ENCODE results near the gene BRAP.
"Not testable (repeated sequence)": the region's sequence is repeated elsewhere in the genome, so short reads cannot be mapped to it uniquely, and the experiment has no call there.

BRAP gene

GRCh38 chr12:111673503-111673902, 12.3 kb downstream of the BRAP start:
- no peak for DNase-seq

GRCh38 chr12:111672822-111673381, 12.9 kb downstream of the BRAP start:
- no peak for DNase-seq

GRCh38 chr12:111664961-111665865, 20.5 kb downstream of the BRAP start:
- DNase-seq: no peak

GRCh38 chr12:111664499-111664898, 21.3 kb downstream of the BRAP start:
- no peak for DNase-seq

DNA sequence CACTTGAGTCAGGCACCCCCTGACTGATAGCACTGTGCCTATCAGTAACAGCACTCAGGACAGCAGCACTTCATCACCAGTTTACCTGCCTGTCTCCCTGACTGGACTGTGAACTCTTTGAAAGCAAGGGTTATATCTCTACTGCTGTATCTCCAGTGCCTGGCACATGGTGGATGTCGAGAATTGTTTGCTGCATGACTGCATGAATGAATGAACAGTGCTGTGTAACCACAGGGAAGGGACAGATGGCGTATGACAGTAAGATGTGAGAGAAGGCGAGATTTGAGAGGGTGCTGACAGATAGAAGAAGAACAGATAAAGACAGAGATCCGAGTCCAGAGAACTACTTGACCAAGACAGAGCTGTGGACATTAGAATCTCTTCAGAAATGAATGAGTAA, 29.7 kb downstream of the BRAP start:
- no peak for DNase-seq

- no peak for DNase-seq
Observed at GRCh38 chr12:111655356-111655755, 30.4 kb downstream of the BRAP start.

GRCh38 chr12:111653596-111653995, 32.2 kb downstream of the BRAP start:
- no peak for DNase-seq

DNA sequence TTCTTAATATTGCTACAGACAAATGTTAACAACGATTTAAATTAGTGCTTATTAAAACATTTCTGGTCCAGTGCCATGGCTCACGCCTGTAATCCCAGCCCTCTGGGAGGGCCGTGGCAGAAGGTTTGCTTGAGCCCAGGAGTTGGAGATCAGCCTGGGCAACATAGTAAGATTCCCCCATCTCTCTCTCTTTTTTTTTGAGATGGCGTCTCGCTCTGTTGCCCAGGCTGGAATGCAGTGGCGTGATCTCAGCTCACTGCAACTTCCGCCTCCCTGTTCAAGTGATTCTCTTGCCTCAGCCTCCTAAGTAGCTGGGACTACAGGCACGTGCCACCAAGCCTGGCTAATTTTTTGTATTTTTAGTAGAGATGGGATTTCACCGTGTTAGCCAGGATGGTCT, 33.2 kb downstream of the BRAP start:
- DNase-seq: not testable (repeated sequence)

GRCh38 chr12:111650912-111651311, 34.8 kb downstream of the BRAP start:
- no peak for DNase-seq

- no peak for DNase-seq
Observed at GRCh38 chr12:111645433-111645832, 40.3 kb downstream of the BRAP start.

DNA sequence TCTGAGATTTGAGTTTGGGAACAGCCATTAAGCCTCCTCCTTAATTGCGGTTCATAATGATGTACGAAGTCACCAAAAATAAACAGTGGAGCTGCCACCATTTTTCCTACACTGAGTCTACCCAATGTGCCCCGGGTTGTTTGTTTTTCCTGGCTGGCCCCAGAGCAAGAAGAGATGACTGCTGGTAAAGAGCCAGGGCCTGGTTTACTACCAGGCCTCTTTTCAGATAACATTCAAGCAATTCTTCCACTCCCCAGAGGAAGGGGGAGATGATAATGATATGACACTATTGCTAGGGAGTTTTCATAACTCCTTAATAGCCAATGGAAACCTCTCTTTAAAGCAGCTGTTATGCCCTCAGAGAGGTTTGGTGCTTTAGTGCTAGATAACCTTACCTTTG, 42.3 kb downstream of the BRAP start:
- no peak for DNase-seq

DNA sequence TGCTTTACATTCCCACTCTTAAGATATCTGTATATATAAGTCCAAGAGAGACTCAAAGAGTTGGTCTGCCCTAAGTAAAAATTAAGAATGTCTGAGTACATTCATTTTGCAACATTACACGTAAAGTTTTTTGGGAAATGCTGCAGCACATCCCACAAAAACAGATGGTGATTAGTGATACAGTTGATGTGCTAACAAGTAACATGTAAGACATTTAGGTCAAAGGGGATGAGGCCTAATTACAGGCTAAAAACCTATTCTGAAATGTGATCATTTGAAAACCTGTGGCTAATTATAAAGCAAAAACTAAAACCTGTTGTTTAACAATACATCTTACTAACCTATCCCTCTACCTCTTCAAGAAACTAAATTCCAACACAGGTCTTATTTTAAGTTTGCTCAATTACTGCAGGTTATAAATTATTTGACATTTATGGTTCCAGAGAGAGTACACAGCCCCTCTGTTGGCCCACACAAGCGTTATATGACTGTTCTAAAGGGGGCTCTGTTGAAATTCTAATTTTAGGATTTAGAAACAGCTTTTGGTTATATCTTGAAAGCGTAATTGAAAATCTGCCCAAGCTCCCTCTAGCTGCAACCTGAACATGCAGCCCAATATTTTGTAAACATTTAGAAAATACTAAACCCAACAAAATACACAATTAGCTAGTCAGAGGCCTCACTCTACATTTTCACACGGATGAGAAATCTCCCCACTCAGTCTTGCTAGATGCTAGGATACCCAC, 42.9 kb downstream of the BRAP start:
- DNase-seq: no peak

GRCh38 chr12:111640506-111640905, 45.2 kb downstream of the BRAP start:
- no peak for DNase-seq

GRCh38 chr12:111638556-111638955, 47.2 kb downstream of the BRAP start:
- no peak for DNase-seq

- no peak for DNase-seq
Observed at GRCh38 chr12:111636209-111636945, 49.4 kb downstream of the BRAP start.

DNA sequence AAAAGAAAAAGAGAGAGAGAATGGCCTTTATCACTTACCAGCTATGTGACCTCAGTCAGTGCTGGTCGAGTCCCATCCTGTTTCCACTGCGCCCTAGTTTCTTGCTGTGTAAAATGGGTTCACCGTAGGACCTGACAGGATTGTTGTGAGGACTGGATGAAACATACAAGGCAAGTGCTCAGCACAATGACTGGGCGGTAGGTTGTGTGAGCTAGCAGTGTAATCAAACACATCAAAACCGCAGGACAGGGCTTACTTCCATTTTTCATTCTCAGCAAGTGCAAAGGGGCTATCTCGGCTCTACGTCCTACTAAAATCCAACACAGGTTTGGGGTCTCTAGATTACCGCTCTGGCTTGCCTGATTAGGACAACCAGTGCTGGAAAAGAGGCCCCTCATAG, 50.2 kb downstream of the BRAP start:
- DNase-seq: no peak

GRCh38 chr12:111628505-111629260, 57.1 kb downstream of the BRAP start:
- no peak for DNase-seq

- no peak for DNase-seq
Observed at GRCh38 chr12:111626230-111626629, 59.5 kb downstream of the BRAP start.

DNA sequence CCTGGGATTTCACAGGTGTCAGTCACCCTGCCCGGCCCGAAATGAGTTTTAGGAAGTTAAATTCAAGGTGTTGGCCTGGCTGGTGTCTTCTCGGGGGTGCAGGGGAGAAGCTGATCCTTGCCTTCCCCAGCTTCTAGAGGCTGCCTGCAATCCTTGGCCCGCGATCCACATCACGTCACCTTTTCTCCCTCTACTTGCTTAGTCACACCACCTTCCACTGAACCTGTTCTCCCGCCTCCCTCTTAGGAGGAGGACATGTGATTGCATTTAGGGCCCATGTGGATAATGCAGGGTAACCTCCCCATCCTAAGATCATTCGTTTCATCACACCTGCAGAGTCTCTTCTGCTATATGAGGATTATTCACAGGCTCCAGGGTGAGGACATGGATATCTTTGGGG, 61.2 kb downstream of the BRAP start:
- no peak for DNase-seq

DNA sequence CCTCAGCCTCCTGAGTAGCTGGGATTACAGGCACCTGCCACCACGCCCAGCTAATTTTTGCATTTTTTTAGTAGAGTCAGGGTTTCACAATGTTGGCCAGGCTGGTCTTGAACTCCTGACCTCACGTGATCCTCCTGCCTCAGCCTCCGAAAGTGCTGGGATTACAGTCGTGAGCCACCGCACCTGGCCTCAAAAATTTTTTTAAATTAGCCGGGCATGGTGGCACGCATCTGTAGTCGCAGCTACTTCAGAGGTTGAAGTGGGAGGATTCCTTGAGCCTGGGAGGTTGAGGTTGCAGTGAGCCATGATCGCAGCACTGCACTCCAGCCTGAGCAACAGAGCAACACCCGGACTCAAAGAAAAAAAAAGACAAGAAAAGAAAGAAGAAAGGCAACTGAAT, 67.9 kb downstream of the BRAP start:
- not testable (repeated sequence) for DNase-seq

- no peak for DNase-seq
Observed at GRCh38 chr12:111616177-111616623, 69.6 kb downstream of the BRAP start.

- no peak for DNase-seq
Observed at GRCh38 chr12:111607239-111607638, 78.5 kb downstream of the BRAP start.
